C4-2B (cell line): ENCODE data around the gene ECPAS.

ENCODE experiments used
- ZFX ChIP-seq: fragments of 450-650 bp; IDR thresholded peaks from 2 replicates; pipeline ENCODE4 v1.6.1; 2017
- TF ChIP-seq, protein P1 (sequence below): fragments of 450-650 bp; conservative IDR thresholded peaks from 2 replicates; pipeline ENCODE4 v1.5.1; 2017; ENCODE audit warnings: mild to moderate bottlenecking

- TF ChIP-seq, protein P1, sequence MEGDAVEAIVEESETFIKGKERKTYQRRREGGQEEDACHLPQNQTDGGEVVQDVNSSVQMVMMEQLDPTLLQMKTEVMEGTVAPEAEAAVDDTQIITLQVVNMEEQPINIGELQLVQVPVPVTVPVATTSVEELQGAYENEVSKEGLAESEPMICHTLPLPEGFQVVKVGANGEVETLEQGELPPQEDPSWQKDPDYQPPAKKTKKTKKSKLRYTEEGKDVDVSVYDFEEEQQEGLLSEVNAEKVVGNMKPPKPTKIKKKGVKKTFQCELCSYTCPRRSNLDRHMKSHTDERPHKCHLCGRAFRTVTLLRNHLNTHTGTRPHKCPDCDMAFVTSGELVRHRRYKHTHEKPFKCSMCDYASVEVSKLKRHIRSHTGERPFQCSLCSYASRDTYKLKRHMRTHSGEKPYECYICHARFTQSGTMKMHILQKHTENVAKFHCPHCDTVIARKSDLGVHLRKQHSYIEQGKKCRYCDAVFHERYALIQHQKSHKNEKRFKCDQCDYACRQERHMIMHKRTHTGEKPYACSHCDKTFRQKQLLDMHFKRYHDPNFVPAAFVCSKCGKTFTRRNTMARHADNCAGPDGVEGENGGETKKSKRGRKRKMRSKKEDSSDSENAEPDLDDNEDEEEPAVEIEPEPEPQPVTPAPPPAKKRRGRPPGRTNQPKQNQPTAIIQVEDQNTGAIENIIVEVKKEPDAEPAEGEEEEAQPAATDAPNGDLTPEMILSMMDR = no peak
- TF ChIP-seq ZFX = no peak
Measured at GRCh38 chr9:111533099-111533790, 49.1 kb upstream of the ECPAS start.
